GM12801 (cell line): ENCODE results near the gene CA11.

Experiments
- TF ChIP-seq, protein P1 (sequence below): IDR thresholded peaks from one replicate; pipeline ENCODE4 v1.5.1; 2011; ENCODE audit warnings: control low read depth; ENCODE audit not compliant: insufficient read length; ENCODE audit errors: extremely low read depth

The CA11 gene

DNA sequence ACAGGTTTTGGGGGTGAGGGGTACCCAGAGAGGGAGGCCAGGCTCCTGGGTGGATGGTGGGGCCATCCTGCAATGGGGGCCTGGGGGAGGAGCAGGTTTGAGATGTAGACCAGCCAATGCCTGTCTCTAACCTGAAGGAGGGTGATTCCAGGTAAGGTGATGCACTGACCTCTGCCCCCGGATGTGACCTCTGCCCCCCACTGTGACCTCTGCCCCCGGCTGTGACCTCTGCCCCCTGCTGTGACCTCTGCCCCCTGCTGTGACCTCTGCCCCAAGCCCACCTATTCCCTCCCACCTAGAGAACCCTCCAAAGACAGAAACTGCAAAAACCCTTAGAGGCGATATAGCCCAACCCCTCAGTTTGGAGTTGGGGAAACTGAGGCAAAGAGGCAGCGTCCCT, 49.8 kb downstream of the CA11 start:
- TF ChIP-seq, protein P1, sequence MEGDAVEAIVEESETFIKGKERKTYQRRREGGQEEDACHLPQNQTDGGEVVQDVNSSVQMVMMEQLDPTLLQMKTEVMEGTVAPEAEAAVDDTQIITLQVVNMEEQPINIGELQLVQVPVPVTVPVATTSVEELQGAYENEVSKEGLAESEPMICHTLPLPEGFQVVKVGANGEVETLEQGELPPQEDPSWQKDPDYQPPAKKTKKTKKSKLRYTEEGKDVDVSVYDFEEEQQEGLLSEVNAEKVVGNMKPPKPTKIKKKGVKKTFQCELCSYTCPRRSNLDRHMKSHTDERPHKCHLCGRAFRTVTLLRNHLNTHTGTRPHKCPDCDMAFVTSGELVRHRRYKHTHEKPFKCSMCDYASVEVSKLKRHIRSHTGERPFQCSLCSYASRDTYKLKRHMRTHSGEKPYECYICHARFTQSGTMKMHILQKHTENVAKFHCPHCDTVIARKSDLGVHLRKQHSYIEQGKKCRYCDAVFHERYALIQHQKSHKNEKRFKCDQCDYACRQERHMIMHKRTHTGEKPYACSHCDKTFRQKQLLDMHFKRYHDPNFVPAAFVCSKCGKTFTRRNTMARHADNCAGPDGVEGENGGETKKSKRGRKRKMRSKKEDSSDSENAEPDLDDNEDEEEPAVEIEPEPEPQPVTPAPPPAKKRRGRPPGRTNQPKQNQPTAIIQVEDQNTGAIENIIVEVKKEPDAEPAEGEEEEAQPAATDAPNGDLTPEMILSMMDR, result no peak

DNA sequence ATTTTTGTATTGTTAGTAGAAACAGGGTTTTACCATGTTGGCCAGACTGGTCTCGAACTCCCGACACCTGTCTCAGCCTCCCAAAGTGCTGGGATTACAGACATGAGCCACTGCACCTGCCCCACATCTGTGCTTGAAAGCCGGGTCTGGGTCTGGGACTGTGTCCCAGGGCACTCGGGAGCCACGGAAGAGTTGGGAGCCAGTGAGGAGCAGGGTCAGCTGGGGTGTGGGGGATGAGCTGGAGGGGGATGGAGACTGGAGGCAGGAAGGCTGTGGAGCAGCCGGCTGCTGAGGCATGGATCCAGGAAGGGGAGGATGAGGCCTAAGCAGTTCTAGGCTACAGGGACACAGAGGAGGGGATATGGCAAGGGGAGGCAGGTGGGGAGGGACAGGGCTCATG, 50.2 kb downstream of the CA11 start:
- TF ChIP-seq, protein P1, result no peak

- TF ChIP-seq, protein P1, result no peak
Measured at GRCh38 chr19:48595171-48595570, 50.8 kb downstream of the CA11 start.

DNA sequence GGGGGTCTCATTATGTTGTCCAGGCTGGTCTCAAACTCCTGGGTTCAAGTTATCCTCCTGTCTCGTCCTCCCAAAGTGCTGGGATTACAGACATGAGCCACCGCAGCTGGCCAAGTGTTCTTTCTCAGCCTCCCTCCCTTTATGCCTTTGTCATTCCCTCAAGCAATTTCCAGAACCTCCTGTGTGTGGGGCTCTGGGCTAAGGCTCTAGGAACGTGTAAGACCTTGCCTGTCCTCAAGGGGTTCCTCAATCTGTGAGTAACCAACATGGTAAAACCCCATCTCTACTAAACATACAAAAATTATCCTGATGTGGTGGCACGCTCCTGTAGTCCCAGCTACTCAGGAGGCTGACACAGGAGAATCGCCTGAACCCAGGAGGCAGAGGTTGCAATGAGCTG, 55.0 kb downstream of the CA11 start:
- TF ChIP-seq, protein P1, result no peak

DNA sequence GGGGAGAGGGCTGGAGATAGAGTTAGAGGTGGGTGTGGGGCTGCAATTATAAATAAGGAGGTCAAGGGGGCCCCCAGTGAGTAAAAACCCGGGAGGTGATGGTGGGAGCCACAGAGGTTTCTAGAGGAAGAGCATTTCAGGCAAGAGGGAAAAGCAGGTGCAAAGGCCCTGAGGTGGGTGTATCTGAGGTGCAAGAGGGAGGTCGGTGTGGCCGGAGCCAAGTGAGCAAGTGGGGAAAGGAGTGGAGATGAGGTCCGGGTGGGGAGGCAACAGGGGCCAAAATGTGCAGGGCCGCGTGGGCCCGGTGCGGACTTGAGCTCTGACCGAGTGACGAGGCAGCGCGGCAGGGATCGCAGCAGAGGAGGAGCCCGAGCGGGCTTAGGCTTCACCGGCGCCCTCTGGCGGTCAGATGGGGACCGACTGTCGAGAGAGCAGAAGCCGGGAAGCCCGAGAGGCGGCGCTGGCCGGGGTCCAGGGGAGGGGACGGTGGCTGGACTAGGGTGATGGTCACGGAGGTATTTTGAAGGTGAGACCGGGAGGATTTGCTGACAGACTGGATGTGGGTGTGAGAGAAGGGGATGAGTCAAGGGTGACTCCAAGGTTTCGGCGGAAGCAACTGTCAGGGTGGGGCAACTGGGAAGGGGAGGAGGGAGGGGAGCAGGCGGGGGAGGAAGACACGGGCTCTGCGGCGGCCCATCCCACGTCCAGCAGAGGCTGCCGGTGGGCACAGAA, 57.2 kb downstream of the CA11 start:
- TF ChIP-seq, protein P1, result peak; percentile 37
